Trophoblast cell (in vitro differentiated cells and primary cell): ENCODE data around the gene KCNMA1.
A peak's percentile ranks its signal among the peaks of the same experiment; 100 is the strongest.

Experiments used
- DNase-seq, 2 donors: peaks; one replicate each; pipeline ENCODE4 v3.0.0-alpha.2; 2016
- H2AFZ ChIP-seq: 2 replicates; pipeline ENCODE4 v1.6.1; 2013; ENCODE audit warnings: low read length, moderate library complexity, mild to moderate bottlenecking; ENCODE audit not compliant: insufficient read depth, poor library complexity
- H2AK5ac ChIP-seq: 2 replicates; pipeline ENCODE4 v1.6.1; 2013; ENCODE audit warnings: mild to moderate bottlenecking, low read length
- H2BK120ac ChIP-seq: 2 replicates; pipeline ENCODE4 v1.6.1; 2013; ENCODE audit warnings: low read length, mild to moderate bottlenecking, moderate library complexity; ENCODE audit not compliant: insufficient read depth, poor library complexity
- H2BK12ac ChIP-seq: 2 replicates; pipeline ENCODE4 v1.6.1; 2013; ENCODE audit warnings: mild to moderate bottlenecking, low read length, moderate library complexity
- H2BK5ac ChIP-seq: 2 replicates; pipeline ENCODE4 v1.6.1; 2013; ENCODE audit warnings: low read length, low read depth, moderate library complexity, mild to moderate bottlenecking; ENCODE audit not compliant: poor library complexity
- H3K14ac ChIP-seq: 2 replicates; pipeline ENCODE4 v1.6.1; 2013; ENCODE audit warnings: mild to moderate bottlenecking, low read length
- H3K18ac ChIP-seq: 2 replicates; pipeline ENCODE4 v1.6.1; 2013; ENCODE audit warnings: mild to moderate bottlenecking, low read length
- H3K23ac ChIP-seq: 2 replicates; pipeline ENCODE4 v1.6.1; 2013; ENCODE audit warnings: low read length
- H3K27ac ChIP-seq: 2 replicates; pipeline ENCODE4 v1.5.1; 2013; ENCODE audit warnings: low read depth, mild to moderate bottlenecking, inconsistent platforms, low read length, moderate library complexity
- H3K27me3 ChIP-seq: 2 replicates; pipeline ENCODE4 v1.6.1; 2013; ENCODE audit warnings: inconsistent platforms, mild to moderate bottlenecking, low read length, moderate library complexity; ENCODE audit not compliant: insufficient read depth
- H3K36me3 ChIP-seq, 2 experiments: 1 replicate in 1 of 2; 2 replicates in 1 of 2; pipeline ENCODE4 v1.6.1; 2013; ENCODE audit warnings: low read length in 2 of 2, mild to moderate bottlenecking in 2 of 2, moderate library complexity in 1 of 2; ENCODE audit not compliant: insufficient read depth in 2 of 2, control insufficient read depth in 1 of 2
- H3K4ac ChIP-seq: 2 replicates; pipeline ENCODE4 v1.6.1; 2013; ENCODE audit warnings: low read depth, mild to moderate bottlenecking, low read length, moderate library complexity
- H3K4me1 ChIP-seq, 2 experiments: 1 replicate in 1 of 2; 2 replicates in 1 of 2; pipeline ENCODE4 v1.6.1; 2013; ENCODE audit warnings: low read length in 2 of 2, mild to moderate bottlenecking in 2 of 2, moderate library complexity in 1 of 2; ENCODE audit not compliant: insufficient read depth in 2 of 2, control insufficient read depth in 1 of 2
- H3K4me2 ChIP-seq: 2 replicates; pipeline ENCODE4 v1.6.1; 2013; ENCODE audit warnings: inconsistent platforms, mild to moderate bottlenecking, low read length, moderate library complexity
- H3K4me3 ChIP-seq: 2 replicates; pipeline ENCODE4 v1.5.1; 2013; ENCODE audit warnings: mild to moderate bottlenecking, low read depth, low read length, inconsistent platforms
- H3K79me1 ChIP-seq: one replicate; pipeline ENCODE4 v1.6.1; 2013; ENCODE audit warnings: low read length
- H3K79me2 ChIP-seq: 2 replicates; pipeline ENCODE4 v1.6.1; 2013; ENCODE audit warnings: low read length, mild to moderate bottlenecking; ENCODE audit not compliant: control insufficient read depth, insufficient read depth, poor library complexity
- H3K9ac ChIP-seq: 2 replicates; pipeline ENCODE4 v1.6.1; 2013; ENCODE audit warnings: mild to moderate bottlenecking, low read length
- H3K9me3 ChIP-seq: 2 replicates; pipeline ENCODE4 v1.6.1; 2013; ENCODE audit warnings: low read depth, mild to moderate bottlenecking, control low read depth, inconsistent platforms, low read length; ENCODE audit not compliant: insufficient read depth
- H4K12ac ChIP-seq: 2 replicates; pipeline ENCODE4 v1.6.1; 2013; ENCODE audit warnings: low read depth, mild to moderate bottlenecking, low read length, moderate library complexity
- H4K8ac ChIP-seq: 2 replicates; pipeline ENCODE4 v1.6.1; 2013; ENCODE audit warnings: low read depth, mild to moderate bottlenecking, low read length, moderate library complexity
- H4K91ac ChIP-seq: one replicate; pipeline ENCODE4 v1.6.1; 2013; ENCODE audit warnings: low read depth, mild to moderate bottlenecking, low read length, moderate library complexity
- WGBS: extraction: QIAGEN DNeasy Blood & Tissue Kit; methylation state at CpG from one replicate; pipeline ENCODE4 v1.1.7; 2013; ENCODE audit warnings: missing lambda C conversion rate; ENCODE audit not compliant: insufficient read length, insufficient coverage; ENCODE audit errors: extremely low coverage; 5-methylcytosine and 5-hydroxymethylcytosine counted together

Gene KCNMA1

DNA sequence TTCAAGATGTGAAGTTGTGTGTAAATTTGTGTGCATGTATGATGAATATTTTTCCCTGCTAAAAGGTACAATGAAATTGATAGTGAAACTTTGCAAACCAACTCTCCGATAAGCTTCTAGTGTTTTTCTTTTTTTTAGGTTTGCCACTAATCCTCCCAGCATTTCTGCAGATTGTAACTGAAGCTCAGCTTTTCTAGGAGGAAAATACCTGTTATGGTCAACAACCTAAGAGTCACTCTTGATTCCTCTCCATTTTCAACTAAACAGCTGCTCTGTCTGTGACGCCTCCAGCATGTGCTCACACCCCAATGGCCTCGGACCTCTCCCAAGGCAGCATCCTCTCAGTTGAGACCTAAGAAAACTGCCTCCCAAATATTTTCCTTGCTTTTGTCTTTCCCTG lies 406.2 kb downstream of the KCNMA1 start:
- WGBS: no CpG with 5 or more reads among the region's 3 CpGs
- peak overlapping the region; percentile 71 for H2BK120ac ChIP-seq

GRCh38 chr10:77230194-77230593 lies 407.4 kb downstream of the KCNMA1 start:
- WGBS: no CpG with 5 or more reads among the region's 5 CpGs
- no peak overlapping the region for H3K4ac ChIP-seq
- H4K12ac ChIP-seq: no peak overlapping the region
- peak overlapping the region; percentile 45 for H2BK12ac ChIP-seq
- peaks cover 11 to 19% of the 10 kb centered on the region in 2 experiments for H3K4me1 ChIP-seq
- no peak overlapping the region for H3K18ac ChIP-seq
- DNase-seq: no peak
- no peaks in the 10 kb centered on the region for H3K79me2 ChIP-seq
- H3K9me3 ChIP-seq: no peaks in the 10 kb centered on the region
- peak overlapping the region; percentile 43 for H2BK120ac ChIP-seq
- H2AFZ ChIP-seq: no peak overlapping the region
- no peak overlapping the region for H3K23ac ChIP-seq
- no peaks in the 10 kb centered on the region for H3K36me3 ChIP-seq
- no peak overlapping the region for H3K4me2 ChIP-seq
- peaks cover 24% of the 10 kb centered on the region for H3K79me1 ChIP-seq
- peak overlapping the region; percentile 59 for H2BK5ac ChIP-seq
- H4K91ac ChIP-seq: peak overlapping the region; percentile 19
- H3K14ac ChIP-seq: no peak overlapping the region
- no peak overlapping the region for H3K27ac ChIP-seq
- H3K27me3 ChIP-seq: no peaks in the 10 kb centered on the region
- H3K9ac ChIP-seq: no peak overlapping the region
- no peak overlapping the region for H4K8ac ChIP-seq
- H3K4me3 ChIP-seq: no peak overlapping the region
- no peak overlapping the region for H2AK5ac ChIP-seq

More for the DNA sequence above, 406.2 kb downstream of the KCNMA1 start:
- Histone ChIP-seq H3K36me3 (no peaks in the 10 kb centered on the region), H3K4me2 (no peak overlapping the region), H3K9me3 (no peaks in the 10 kb centered on the region), H3K14ac (no peak overlapping the region), H3K9ac (no peak overlapping the region), H3K18ac (no peak overlapping the region), H3K27ac (no peak overlapping the region), H3K4me1 (peaks cover 7 to 9% of the 10 kb centered on the region in 2 experiments), H3K23ac (no peak overlapping the region), H3K4ac (no peak overlapping the region), H4K91ac (peak overlapping the region; percentile 31), H2BK5ac (peak overlapping the region; percentile 75), H4K8ac (no peak overlapping the region), H3K27me3 (no peaks in the 10 kb centered on the region), H3K79me2 (no peaks in the 10 kb centered on the region), H3K4me3 (no peak overlapping the region), H2BK12ac (peak overlapping the region; percentile 96), H4K12ac (no peak overlapping the region), H2AFZ (no peak overlapping the region), H3K79me1 (peaks cover 23% of the 10 kb centered on the region), H2AK5ac (peak overlapping the region; percentile 72)
- no peak for DNase-seq

GRCh38 chr10:77229704-77230103 lies 407.9 kb downstream of the KCNMA1 start:
- H3K36me3 ChIP-seq: peaks cover 0 to 2% of the 10 kb centered on the region in 2 experiments

DNA sequence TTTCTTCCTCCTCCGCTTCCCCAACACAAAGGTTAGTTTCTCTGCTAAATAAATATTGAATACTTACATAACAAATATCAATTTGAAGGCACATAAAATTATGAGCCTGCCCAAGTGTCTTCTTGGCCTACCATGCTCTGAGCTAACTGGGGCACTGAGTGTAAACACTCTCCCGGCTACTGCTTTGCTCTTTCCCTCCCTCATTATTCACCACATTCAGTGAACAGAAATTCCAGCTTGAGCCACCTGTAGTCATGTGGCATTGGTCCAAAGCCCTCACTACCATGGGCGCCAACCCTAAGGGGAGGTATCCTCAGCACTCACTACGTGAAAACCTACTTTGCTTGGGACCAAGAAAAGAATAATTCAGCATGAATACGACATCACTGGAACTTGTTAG lies 409.0 kb downstream of the KCNMA1 start:
- H3K9ac ChIP-seq: no peak overlapping the region
- no peak overlapping the region for H3K18ac ChIP-seq
- WGBS: no CpG with 5 or more reads among the region's 5 CpGs

More at GRCh38 chr10:77229704-77230103, 407.9 kb downstream of the KCNMA1 start:
- H2AK5ac ChIP-seq: peak overlapping the region; percentile 90
- no peaks in the 10 kb centered on the region for H3K9me3 ChIP-seq
- peak overlapping the region; percentile 61 for H3K18ac ChIP-seq
- H3K4me1 ChIP-seq: peaks cover 8 to 17% of the 10 kb centered on the region in 2 experiments
- H2BK12ac ChIP-seq: peak overlapping the region; percentile 84
- H3K4me3 ChIP-seq: no peak overlapping the region
- peaks cover 21% of the 10 kb centered on the region for H3K79me1 ChIP-seq
- H4K12ac ChIP-seq: no peak overlapping the region
- H3K4me2 ChIP-seq: no peak overlapping the region
- H3K79me2 ChIP-seq: no peaks in the 10 kb centered on the region
- H3K4ac ChIP-seq: peak overlapping the region; percentile 62
- H4K91ac ChIP-seq: peak overlapping the region; percentile 43
- no peak overlapping the region for H2AFZ ChIP-seq
- H3K27me3 ChIP-seq: no peaks in the 10 kb centered on the region
- no peak for DNase-seq
- no peak overlapping the region for H3K27ac ChIP-seq
- no peak overlapping the region for H3K9ac ChIP-seq
- H4K8ac ChIP-seq: no peak overlapping the region
- no CpG with 5 or more reads among the region's 3 CpGs for WGBS
- no peak overlapping the region for H2BK5ac ChIP-seq
- H2BK120ac ChIP-seq: no peak overlapping the region
- peak overlapping the region; percentile 34 for H3K14ac ChIP-seq
- H3K23ac ChIP-seq: no peak overlapping the region

More for the DNA sequence above, 409.0 kb downstream of the KCNMA1 start:
- peaks cover 17 to 19% of the 10 kb centered on the region in 2 experiments for H3K4me1 ChIP-seq
- H2BK12ac ChIP-seq: peak overlapping the region; percentile 81
- H3K27me3 ChIP-seq: no peaks in the 10 kb centered on the region
- H4K12ac ChIP-seq: no peak overlapping the region
- H4K8ac ChIP-seq: no peak overlapping the region
- no peaks in the 10 kb centered on the region for H3K9me3 ChIP-seq
- no peak overlapping the region for H3K27ac ChIP-seq
- H2BK120ac ChIP-seq: peak overlapping the region; percentile 13
- no peak for DNase-seq
- peaks cover 26% of the 10 kb centered on the region for H3K79me1 ChIP-seq
- no peak overlapping the region for H2AFZ ChIP-seq
- H3K14ac ChIP-seq: peak overlapping the region; percentile 42
- H3K36me3 ChIP-seq: peaks cover 0 to 4% of the 10 kb centered on the region in 2 experiments
- peak overlapping the region; percentile 82 for H4K91ac ChIP-seq
- H3K23ac ChIP-seq: no peak overlapping the region
- H3K79me2 ChIP-seq: peaks cover 1% of the 10 kb centered on the region
- H2BK5ac ChIP-seq: no peak overlapping the region
- no peak overlapping the region for H3K4me3 ChIP-seq
- no peak overlapping the region for H3K4me2 ChIP-seq
- H2AK5ac ChIP-seq: peak overlapping the region; percentile 60
- no peak overlapping the region for H3K4ac ChIP-seq
